ENCODE data around the gene MRPL33. TPM values are rescaled to one million over a fixed set of nuclear protein-coding genes. Genes with fewer than 3 reads are reported as not detected.

Gene MRPL33
- total and polyA plus RNA-seq, 2 of the 13 experiments (the other 11 are each of a cell fraction or from before 2014, with no cell fraction given): 69.7 to 218 TPM

DNA sequence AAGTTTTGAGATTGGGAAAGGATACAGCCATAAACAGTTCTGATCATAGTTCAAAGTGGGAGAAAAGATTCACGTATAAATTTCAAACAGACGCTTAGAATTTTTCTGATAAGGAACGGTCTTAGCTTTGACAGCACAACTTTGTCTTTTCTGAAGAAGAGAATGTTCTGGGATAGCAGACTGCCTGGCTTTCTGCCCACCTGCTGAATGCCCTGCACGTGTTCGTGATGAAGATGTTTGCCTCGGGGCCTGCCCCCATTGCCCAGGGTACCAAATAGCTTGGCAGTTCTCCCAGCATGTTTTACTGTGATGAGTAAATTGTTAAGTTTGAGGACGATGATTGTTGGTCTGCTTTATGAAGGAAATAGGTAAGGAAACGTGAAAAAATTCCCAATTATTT is 4.6 kb downstream of the MRPL33 start:
- DNase-seq (ENCODE audit: low spot score): no peak
- FAIRE-seq: no peak
- no peak for ATAC-seq

DNA sequence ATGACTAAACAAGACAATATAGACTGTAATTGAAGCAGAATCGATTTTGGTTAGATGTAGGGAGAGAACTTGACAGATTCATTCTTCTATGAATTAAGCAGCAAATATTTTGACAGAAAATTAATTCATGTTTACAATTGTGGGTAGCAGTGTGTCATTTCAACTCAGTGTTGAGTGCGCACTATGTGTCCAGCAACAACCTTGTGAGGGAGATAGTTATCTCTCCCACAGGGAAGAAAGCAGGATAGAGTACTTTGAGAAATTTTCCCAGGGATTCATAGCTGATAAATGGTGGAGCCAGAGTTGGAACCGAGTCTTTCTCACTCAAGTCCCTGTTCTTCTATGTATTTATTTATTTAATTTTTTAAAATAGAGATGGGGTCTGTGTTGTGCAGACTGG is 5.2 kb downstream of the MRPL33 start:
- 93% methylated on average over 3 of the region's 3 CpGs for WGBS (ENCODE audit: low lambda C conversion rate)
- POLR2A ChIA-PET: no interaction called here
- TF ChIP-seq, protein P1, sequence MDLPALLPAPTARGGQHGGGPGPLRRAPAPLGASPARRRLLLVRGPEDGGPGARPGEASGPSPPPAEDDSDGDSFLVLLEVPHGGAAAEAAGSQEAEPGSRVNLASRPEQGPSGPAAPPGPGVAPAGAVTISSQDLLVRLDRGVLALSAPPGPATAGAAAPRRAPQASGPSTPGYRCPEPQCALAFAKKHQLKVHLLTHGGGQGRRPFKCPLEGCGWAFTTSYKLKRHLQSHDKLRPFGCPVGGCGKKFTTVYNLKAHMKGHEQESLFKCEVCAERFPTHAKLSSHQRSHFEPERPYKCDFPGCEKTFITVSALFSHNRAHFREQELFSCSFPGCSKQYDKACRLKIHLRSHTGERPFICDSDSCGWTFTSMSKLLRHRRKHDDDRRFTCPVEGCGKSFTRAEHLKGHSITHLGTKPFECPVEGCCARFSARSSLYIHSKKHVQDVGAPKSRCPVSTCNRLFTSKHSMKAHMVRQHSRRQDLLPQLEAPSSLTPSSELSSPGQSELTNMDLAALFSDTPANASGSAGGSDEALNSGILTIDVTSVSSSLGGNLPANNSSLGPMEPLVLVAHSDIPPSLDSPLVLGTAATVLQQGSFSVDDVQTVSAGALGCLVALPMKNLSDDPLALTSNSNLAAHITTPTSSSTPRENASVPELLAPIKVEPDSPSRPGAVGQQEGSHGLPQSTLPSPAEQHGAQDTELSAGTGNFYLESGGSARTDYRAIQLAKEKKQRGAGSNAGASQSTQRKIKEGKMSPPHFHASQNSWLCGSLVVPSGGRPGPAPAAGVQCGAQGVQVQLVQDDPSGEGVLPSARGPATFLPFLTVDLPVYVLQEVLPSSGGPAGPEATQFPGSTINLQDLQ (CRISPR knock-in tag; IDR thresholded peaks at IDR 0.05): no peak
- TF ChIP-seq, protein P2, sequence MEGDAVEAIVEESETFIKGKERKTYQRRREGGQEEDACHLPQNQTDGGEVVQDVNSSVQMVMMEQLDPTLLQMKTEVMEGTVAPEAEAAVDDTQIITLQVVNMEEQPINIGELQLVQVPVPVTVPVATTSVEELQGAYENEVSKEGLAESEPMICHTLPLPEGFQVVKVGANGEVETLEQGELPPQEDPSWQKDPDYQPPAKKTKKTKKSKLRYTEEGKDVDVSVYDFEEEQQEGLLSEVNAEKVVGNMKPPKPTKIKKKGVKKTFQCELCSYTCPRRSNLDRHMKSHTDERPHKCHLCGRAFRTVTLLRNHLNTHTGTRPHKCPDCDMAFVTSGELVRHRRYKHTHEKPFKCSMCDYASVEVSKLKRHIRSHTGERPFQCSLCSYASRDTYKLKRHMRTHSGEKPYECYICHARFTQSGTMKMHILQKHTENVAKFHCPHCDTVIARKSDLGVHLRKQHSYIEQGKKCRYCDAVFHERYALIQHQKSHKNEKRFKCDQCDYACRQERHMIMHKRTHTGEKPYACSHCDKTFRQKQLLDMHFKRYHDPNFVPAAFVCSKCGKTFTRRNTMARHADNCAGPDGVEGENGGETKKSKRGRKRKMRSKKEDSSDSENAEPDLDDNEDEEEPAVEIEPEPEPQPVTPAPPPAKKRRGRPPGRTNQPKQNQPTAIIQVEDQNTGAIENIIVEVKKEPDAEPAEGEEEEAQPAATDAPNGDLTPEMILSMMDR (CRISPR knock-in tag; IDR thresholded peaks at IDR 0.05): no peak
- TF ChIP-seq RFXANK (CRISPR knock-in tag; IDR thresholded peaks at IDR 0.05) (no peak), SMARCE1 (IDR thresholded peaks at IDR 0.05; ENCODE audit: borderline replicate concordance) (no peak), ZNF570 (CRISPR knock-in tag; IDR thresholded peaks at IDR 0.05; ENCODE audit: borderline replicate concordance) (no peak), ZNF343 (CRISPR knock-in tag; IDR thresholded peaks at IDR 0.05) (no peak), CBX1 (IDR thresholded peaks at IDR 0.05; ENCODE audit: low read depth) (no peak)
- TF ChIP-seq, protein P3, sequence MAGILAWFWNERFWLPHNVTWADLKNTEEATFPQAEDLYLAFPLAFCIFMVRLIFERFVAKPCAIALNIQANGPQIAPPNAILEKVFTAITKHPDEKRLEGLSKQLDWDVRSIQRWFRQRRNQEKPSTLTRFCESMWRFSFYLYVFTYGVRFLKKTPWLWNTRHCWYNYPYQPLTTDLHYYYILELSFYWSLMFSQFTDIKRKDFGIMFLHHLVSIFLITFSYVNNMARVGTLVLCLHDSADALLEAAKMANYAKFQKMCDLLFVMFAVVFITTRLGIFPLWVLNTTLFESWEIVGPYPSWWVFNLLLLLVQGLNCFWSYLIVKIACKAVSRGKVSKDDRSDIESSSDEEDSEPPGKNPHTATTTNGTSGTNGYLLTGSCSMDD (CRISPR knock-in tag; IDR thresholded peaks at IDR 0.05): no peak
- Histone ChIP-seq H3K4me3 (replicated peaks in 1 of 3; ENCODE audit: insufficient read depth in 1 of 3, low read depth in 2 of 3, low read length in 3 of 3) (no peak overlapping the region), H3K4me1 (ENCODE audit: insufficient read depth, low read length) (peaks cover 31% of the 10 kb centered on the region), H3K79me2 (ENCODE audit: insufficient read depth, low read length) (peaks cover 68% of the 10 kb centered on the region), H3K36me3 (replicated peaks in 1 of 2; ENCODE audit: control insufficient read depth in 1 of 2, insufficient read depth in 2 of 2, low read length in 2 of 2) (peaks cover 4 to 38% of the 10 kb centered on the region in 2 experiments), H4K20me1 (ENCODE audit: insufficient read depth, low read length) (peaks cover 19% of the 10 kb centered on the region), H2AFZ (ENCODE audit: low read length) (no peak overlapping the region), H3K9ac (ENCODE audit: insufficient read depth, low read depth, low read length) (no peak overlapping the region), H3K9me3 (ENCODE audit: low read length) (no peaks in the 10 kb centered on the region), H3K27me3 (ENCODE audit: control insufficient read depth in 1 of 2, insufficient read depth in 2 of 2, low read length in 2 of 2) (no peaks in the 10 kb centered on the region; a peak in 1 of 5 replicates), H3K4me2 (ENCODE audit: low read depth, low read length) (no peak overlapping the region), H3K27ac (ENCODE audit: extremely low read length, insufficient read depth, low read length) (no peak overlapping the region)
- intact Hi-C loops (cut with micrococcal nuclease; ENCODE audit: unreplicated experiment) (no loop called here), in situ Hi-C loops (cut with HindIII; ENCODE audit: extremely low pct_ligation_motif_present, low pct_unique_long_range_greater_than_20kb) (no loop called here)
- ATAC-seq (no peak), DNase-seq (ENCODE audit: low spot score) (no peak), FAIRE-seq (no peak)
- CTCF ChIA-PET (ENCODE audit: low intra/inter-chr PET ratio, low total read pairs): no interaction called here
- BruUV-seq (replicated peaks): no TSS peak

More for the DNA sequence above, 4.6 kb downstream of the MRPL33 start:
- Histone ChIP-seq H3K9me3 (ENCODE audit: low read length) (no peaks in the 10 kb centered on the region), H3K9ac (ENCODE audit: insufficient read depth, low read depth, low read length) (no peak overlapping the region), H4K20me1 (ENCODE audit: insufficient read depth, low read length) (peaks cover 19% of the 10 kb centered on the region), H3K36me3 (replicated peaks in 1 of 2; ENCODE audit: control insufficient read depth in 1 of 2, insufficient read depth in 2 of 2, low read length in 2 of 2) (peaks cover 4 to 38% of the 10 kb centered on the region in 2 experiments), H3K4me3 (replicated peaks in 1 of 3; ENCODE audit: insufficient read depth in 1 of 3, low read depth in 2 of 3, low read length in 3 of 3) (no peak overlapping the region), H3K4me1 (ENCODE audit: insufficient read depth, low read length) (peaks cover 33% of the 10 kb centered on the region), H3K27ac (ENCODE audit: extremely low read length, insufficient read depth, low read length) (no peak overlapping the region), H3K4me2 (ENCODE audit: low read depth, low read length) (no peak overlapping the region), H2AFZ (ENCODE audit: low read length) (no peak overlapping the region), H3K79me2 (ENCODE audit: insufficient read depth, low read length) (peaks cover 68% of the 10 kb centered on the region), H3K27me3 (ENCODE audit: control insufficient read depth in 1 of 2, insufficient read depth in 2 of 2, low read length in 2 of 2) (no peaks in the 10 kb centered on the region; a peak in 1 of 5 replicates)
- BruUV-seq (replicated peaks): no TSS peak
- CTCF ChIA-PET (ENCODE audit: low intra/inter-chr PET ratio, low total read pairs): no interaction called here
- intact Hi-C loops (cut with micrococcal nuclease; ENCODE audit: unreplicated experiment): no loop called here
- TF ChIP-seq SNAPC2 (CRISPR knock-in tag; IDR thresholded peaks at IDR 0.05) (no peak), ZFP41 (CRISPR knock-in tag; IDR thresholded peaks at IDR 0.05; ENCODE audit: borderline replicate concordance) (no peak)
- in situ Hi-C loops (cut with HindIII; ENCODE audit: extremely low pct_ligation_motif_present, low pct_unique_long_range_greater_than_20kb): no loop called here
- POLR2A ChIA-PET: no interaction called here
- WGBS (ENCODE audit: low lambda C conversion rate): 95% methylated on average over 8 of the region's 8 CpGs
